NCI-H1417 (cell line): ENCODE data around the gene TMEM45A.
A peak's percentile ranks its signal among the peaks of the same experiment; 100 is the strongest.

Source experiments
- DNase-seq, 3 experiments: peaks; one replicate each; lab custom pipeline; 2025; lab: John Stamatoyannopoulos, UW

The TMEM45A gene

DNA sequence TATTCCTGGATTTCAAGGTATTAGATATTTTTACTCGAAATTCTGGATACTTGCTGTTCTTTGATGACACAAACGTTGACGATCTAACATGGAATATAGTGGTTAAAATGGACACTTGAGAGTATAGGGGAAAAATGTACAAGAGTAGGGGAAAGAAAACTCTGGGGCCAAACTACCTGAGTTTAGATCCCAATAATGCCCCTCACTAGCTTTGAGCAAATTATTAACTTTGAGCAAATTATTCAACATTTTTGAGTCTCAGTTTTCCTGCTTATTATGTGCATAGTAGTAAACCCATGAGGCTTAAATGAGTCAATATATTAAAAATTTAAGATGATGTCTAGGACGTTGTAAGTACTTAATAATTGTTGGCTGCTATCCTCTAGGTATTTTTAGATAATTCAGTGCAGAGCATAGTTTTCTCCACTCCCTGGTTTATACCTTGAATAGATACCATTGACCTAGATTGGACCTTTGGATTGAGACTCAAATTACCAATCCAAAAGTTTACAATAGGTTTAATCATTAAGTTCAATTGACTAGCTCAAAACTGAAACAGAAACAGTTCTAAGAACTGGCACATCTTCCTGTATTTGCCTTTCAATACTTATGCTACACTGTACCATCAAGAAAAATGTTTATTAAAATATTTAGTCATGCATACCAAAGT is 121.4 kb downstream of the TMEM45A start:
- DNase-seq: no peak

DNA sequence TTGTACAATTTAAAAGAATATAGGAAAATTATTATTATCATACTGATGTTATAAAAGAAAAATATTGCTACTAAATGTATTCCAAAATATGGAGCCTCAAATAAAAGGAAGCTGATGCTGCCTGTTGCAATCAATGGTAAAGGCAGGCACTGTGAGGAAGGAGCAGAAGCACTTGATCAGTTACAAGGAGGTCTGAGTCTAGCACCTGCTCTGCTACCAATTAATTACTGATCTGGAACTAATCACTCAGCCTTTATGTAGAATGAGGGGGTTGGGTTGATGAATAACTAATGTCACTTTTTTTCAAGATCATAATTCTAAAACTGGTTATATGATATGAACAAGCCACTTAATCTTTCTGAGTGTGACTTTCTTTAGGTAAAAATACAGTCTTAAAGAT is 122.5 kb downstream of the TMEM45A start:
- peak in 1 of 3 experiments; percentile 18 for DNase-seq

DNA sequence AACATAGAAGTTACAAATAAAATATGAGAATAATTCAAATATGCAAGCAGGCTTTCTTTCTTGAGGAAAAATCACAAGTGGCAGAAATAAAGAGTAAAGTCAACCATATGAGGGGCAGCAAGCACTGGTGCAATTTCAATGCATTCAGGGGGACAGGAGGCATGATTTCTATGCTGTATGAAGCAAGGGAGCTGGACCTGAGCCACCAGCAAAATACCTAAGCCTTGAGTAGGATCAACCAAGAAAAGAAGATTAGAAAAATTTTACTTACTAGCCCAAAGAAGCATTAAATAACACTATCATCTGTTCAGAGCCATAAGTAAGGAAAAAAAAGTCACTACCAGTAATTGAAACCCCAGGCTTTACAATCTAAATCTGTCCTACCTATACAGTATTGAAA is 123.3 kb downstream of the TMEM45A start:
- DNase-seq: no peak

DNA sequence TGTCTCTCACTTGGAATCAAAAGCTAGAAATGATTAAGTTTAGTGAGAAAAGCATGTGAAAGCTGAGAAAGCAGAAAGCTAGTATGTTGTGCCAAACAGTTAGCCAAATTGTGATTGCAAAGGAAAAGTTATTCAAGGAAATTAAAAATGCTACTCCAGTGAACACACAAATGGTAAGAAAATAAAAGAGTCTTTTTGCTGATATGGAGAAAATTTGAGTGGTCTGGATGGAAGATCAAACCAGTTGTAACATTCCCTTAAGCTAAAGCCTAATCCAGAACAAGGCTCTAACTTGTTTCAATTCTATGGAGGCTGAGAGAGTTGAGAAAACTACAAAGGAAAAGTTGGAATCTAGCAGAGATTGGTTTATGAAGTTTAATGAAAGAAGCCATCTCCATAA is 128.8 kb downstream of the TMEM45A start:
- no peak for DNase-seq
